ENCODE measurements around the gene RNF166.

DNA sequence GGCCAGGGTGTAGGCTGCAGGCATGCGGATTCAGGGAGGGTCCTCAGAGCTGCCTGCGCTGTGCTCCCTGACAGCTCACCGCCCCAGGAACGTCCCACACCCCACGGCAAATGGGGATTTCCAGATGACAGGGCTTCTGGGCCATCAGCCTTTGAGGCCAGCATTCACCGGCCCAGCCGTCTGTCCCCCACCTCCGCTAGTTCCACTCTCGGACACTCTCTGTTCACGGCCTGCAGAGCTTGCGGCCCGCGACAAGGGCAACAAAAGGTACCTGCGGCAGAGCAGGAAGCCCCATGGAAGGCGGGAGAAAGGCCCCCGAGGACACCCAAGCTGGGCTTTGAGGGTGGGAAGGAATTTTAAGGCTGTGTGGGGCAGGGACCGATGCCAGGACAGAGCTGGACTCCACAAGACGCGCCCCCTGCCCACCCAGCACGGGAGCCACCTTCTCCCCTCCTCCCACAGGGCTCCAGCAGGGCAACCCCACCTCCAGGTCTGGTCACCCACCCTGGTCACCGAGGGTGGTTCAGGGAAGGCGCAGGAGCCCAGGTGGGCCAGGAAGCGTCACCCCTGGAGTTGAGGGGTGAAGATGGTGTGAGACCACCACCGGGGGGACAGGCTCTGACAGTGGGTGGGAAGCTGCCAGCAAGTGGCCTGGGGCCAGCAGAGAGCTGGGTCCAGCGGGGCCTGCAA lies 49.8 kb downstream of the RNF166 start:
- TF ChIP-seq CTCF (conservative IDR thresholded peaks at IDR 0.05 in 1 of 2, IDR thresholded peaks at IDR 0.05 in 1 of 2; ENCODE audit: low read depth in 1 of 2, low read length in 2 of 2) (no peak), EZH2 (IDR thresholded peaks at IDR 0.05; ENCODE audit: low read length, missing control alignments) (no peak)
